Uterus (tissue), 4 donors: ENCODE data around the gene ZFAND4. TPM values are rescaled to one million over a fixed set of nuclear protein-coding genes. Genes with fewer than 3 reads are reported as not detected.
"Not testable (repeated sequence)": the region's sequence is repeated elsewhere in the genome, so short reads cannot be mapped to it uniquely, and the experiment has no call there.

Experiments used
- DNase-seq, 2 donors: peaks; one replicate each; pipeline ENCODE4 v3.0.0-alpha.2; 2019 to 2020
- H3K27ac ChIP-seq, 2 donors: fragments of 200-600 bp; sonication (generic); 1 replicate in 1 of 2; 2 replicates in 1 of 2; pipeline ENCODE4 v1.5.1; 2016 to 2018
- H3K27me3 ChIP-seq, 2 donors: fragments of 200-600 bp; sonication (generic); one replicate each; pipeline ENCODE4 v1.5.1; 2018 to 2019; ENCODE audit warnings: control low read depth in 1 of 2
- H3K36me3 ChIP-seq, 2 donors: fragments of 200-600 bp; sonication (generic); one replicate each; pipeline ENCODE4 v1.5.1; 2019; ENCODE audit warnings: control low read depth in 1 of 2
- H3K4me1 ChIP-seq, 2 donors: fragments of 200-600 bp; sonication (generic); one replicate each; pipeline ENCODE4 v1.5.1; 2018 to 2019; ENCODE audit warnings: control low read depth in 1 of 2
- H3K4me3 ChIP-seq, 2 donors: fragments of 200-600 bp; sonication (generic); 1 replicate in 1 of 2; 2 replicates in 1 of 2; pipeline ENCODE4 v1.5.1; 2018 to 2019; ENCODE audit warnings: mild to moderate bottlenecking in 1 of 2
- H3K9me3 ChIP-seq, 2 donors: fragments of 200-600 bp; sonication (generic); one replicate each; pipeline ENCODE4 v1.5.1; 2019; ENCODE audit warnings: control low read depth in 1 of 2
- POLR2A ChIP-seq, 2 donors: fragments of 450-650 bp; IDR thresholded peaks; one replicate each; pipeline ENCODE4 v1.6.1; 2016; ENCODE audit warnings: antibody characterized with exemption in 2 of 2, mild to moderate bottlenecking in 1 of 2, moderate library complexity in 1 of 2
- intact Hi-C: fragments of 100-400 bp; cut with DNase I; formaldehyde crosslinking; loops from one replicate; pipeline ENCODE4 v1.15.1; 2023; ENCODE audit warnings: low total_unique reads
- total RNA-seq, 4 donors: library from RNA; depleted of rRNA in 3 of 4; stranded (reverse); fragments of >200 nt in 3 of 4; gene quantifications; one replicate each; pipeline versions ENCODE4 v1.1.0 to v1.2.4, GENCODE V29; 2014 to 2023
- TF ChIP-seq, protein P1 (sequence below), 4 experiments: fragments of 200-600 bp in 2 of 4; fragments of 450-650 bp in 2 of 4; sonication (generic) in 2 of 4; IDR thresholded peaks; one replicate each; pipeline ENCODE4 v1.5.1; 2016 to 2019; ENCODE audit warnings: antibody characterized with exemption in 4 of 4, mild to moderate bottlenecking in 2 of 4, moderate library complexity in 1 of 4
- donor health status: DM: yes; HTN: yes; CAD: no.

The ZFAND4 gene
- total RNA-seq, 4 donors from 2014 or later: 6.1 to 22.5 (median 17.9) TPM

DNA sequence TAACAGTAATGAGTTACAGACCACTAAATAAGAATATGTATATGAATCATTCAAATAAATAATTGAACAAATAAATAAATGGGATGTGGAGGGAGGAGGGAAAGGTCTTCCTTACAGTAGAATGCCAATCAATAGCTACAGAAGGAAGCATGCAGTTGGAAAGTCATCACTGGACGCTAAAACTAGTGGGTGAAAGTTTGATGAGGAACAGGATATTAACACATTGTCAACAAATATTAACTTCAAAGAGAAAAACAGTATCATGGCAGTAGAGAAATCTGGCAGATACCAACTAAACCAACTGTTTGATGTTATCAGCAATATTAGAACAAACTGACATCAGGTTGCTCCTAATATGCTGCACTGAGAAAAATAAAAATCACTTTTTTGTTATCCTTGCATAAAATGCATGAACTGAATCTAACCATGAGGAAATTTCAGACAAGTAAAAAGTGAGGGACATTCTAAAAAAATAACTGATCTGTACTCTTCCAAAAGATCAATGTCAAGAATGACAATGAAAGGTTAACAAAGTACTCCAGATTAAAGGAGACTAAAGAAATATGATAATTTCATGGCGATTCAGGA is 94.1 kb downstream of the ZFAND4 start:
- no peaks in the 10 kb centered on the region for H3K4me1 ChIP-seq
- no peaks in the 10 kb centered on the region for H3K36me3 ChIP-seq
- no peak overlapping the region for H3K27ac ChIP-seq
- H3K4me3 ChIP-seq: no peak overlapping the region
- no peaks in the 10 kb centered on the region for H3K9me3 ChIP-seq
- H3K27me3 ChIP-seq: no peaks in the 10 kb centered on the region
- no peak for TF ChIP-seq POLR2A (IDR thresholded peaks at IDR 0.05)
- TF ChIP-seq, protein P1, sequence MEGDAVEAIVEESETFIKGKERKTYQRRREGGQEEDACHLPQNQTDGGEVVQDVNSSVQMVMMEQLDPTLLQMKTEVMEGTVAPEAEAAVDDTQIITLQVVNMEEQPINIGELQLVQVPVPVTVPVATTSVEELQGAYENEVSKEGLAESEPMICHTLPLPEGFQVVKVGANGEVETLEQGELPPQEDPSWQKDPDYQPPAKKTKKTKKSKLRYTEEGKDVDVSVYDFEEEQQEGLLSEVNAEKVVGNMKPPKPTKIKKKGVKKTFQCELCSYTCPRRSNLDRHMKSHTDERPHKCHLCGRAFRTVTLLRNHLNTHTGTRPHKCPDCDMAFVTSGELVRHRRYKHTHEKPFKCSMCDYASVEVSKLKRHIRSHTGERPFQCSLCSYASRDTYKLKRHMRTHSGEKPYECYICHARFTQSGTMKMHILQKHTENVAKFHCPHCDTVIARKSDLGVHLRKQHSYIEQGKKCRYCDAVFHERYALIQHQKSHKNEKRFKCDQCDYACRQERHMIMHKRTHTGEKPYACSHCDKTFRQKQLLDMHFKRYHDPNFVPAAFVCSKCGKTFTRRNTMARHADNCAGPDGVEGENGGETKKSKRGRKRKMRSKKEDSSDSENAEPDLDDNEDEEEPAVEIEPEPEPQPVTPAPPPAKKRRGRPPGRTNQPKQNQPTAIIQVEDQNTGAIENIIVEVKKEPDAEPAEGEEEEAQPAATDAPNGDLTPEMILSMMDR (IDR thresholded peaks at IDR 0.05): no peak
- no peak for DNase-seq
- intact Hi-C loops: no loop called here

DNA sequence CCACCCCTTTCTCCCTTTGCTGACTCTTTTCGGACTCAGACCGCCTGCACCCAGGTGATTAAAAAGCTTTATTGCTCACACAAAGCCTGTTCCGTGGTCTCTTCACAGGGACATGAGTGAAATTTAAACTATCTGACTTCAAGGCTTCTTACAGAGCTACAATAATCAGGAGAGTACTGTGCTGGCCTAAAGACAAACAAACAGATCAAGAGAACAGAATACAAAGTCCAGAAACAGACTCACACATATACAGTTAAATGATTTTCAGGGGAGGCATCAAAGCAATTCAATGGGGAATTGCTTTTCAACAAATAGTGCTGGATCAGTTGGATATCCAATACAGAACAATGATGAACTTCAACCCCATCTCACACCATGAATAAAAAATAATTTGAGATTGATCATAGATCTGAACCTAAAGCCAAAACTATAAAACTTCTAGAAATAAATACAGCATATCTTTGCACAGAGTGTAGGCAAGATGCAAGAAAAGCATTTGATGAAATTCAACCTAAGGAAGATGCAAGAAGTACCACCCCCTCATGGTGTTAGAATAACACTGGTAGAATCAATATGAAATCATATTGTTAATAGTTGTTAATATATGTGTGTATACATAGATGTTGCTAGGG is 96.5 kb downstream of the ZFAND4 start:
- intact Hi-C loops: no loop called here
- no peaks in the 10 kb centered on the region for H3K4me1 ChIP-seq
- TF ChIP-seq POLR2A (IDR thresholded peaks at IDR 0.05): no peak
- TF ChIP-seq, protein P1 (IDR thresholded peaks at IDR 0.05): no peak
- no peaks in the 10 kb centered on the region for H3K9me3 ChIP-seq
- no peak overlapping the region for H3K4me3 ChIP-seq
- H3K27me3 ChIP-seq: no peaks in the 10 kb centered on the region
- no peak for DNase-seq
- H3K27ac ChIP-seq: no peak overlapping the region
- H3K36me3 ChIP-seq: no peaks in the 10 kb centered on the region

DNA sequence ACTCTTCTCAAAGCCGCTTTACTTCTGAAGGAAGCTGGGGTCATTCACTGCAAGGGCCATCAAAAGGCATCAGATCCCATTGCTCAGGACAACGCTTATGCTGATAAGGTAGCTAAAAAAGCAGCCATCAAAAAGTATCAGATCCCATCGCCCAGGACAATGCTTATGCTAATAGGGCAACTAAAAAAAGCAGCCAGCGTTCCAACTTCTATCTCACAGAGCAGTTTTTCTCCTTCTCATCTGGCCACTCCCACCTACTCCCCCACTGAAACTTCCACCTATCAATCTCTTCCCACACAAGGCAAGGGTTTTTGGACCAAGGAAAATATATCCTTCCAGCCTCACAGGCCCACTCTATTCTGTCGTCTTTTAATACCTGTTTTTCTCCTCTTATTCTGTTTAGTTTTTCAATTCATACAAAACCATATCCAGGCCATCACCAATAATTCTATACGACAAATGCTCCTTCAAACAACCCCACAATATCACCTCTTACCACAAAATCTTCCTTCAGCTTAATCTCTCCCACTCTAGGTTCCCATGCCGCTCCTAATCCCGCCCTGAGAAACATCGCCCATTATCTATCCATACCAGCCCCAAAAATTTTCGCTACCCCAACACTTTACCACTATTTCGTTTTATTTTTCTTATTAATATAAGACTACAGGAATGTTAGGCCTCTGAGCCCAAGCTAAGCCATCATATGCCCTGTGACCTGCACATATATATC is 97.4 kb downstream of the ZFAND4 start:
- H3K27me3 ChIP-seq, H3K4me3 ChIP-seq, H3K36me3 ChIP-seq, intact Hi-C loops, DNase-seq, H3K4me1 ChIP-seq, H3K27ac ChIP-seq, H3K9me3 ChIP-seq: not testable (repeated sequence)

DNA sequence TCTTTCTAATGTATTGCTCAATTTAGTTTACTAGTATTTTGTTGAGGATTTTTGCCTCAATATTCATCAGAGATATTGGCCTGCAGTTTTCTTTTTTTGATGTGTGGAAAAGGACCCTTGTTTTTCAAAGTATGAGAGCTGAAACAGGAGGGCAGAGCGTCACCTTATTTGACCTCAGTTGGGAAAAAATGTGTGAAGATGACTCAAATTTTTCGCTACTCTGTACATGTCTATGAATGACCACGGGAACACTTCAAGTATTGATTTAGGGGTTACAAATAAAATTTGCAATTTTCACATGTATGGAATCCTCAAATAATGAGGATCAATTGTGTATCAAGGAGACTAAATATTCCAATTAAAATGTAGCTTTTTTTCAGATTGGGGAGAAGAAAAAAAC is 103.1 kb downstream of the ZFAND4 start:
- TF ChIP-seq POLR2A (IDR thresholded peaks at IDR 0.05): no peak
- TF ChIP-seq, protein P1 (IDR thresholded peaks at IDR 0.05): no peak
- peaks cover 0 to 2% of the 10 kb centered on the region in 2 donors for H3K4me1 ChIP-seq
- no peaks in the 10 kb centered on the region for H3K9me3 ChIP-seq
- no peaks in the 10 kb centered on the region for H3K36me3 ChIP-seq
- no peak for DNase-seq
- H3K4me3 ChIP-seq: no peak overlapping the region
- intact Hi-C loops: no loop called here
- H3K27me3 ChIP-seq: no peaks in the 10 kb centered on the region
- H3K27ac ChIP-seq: no peak overlapping the region

DNA sequence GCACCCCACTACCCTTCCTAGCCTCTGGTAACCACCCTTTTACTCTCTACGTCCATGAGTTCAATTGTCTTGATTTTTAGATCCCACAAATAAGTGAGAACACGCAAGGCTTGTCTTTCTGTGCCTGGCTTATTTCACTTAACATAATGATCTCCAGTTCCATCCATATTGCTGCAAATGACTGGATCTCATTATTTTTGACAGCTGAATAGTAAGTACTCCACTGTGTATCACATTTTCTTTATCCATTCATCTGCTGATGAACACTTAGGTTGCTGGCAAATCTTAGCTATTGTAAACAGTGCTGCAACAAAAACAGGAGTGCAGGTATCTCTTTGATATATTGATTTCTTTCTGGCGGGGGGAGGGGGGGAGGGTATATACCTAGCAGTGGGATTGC is 106.2 kb downstream of the ZFAND4 start:
- no peaks in the 10 kb centered on the region for H3K27me3 ChIP-seq
- no peak for DNase-seq
- no peak overlapping the region for H3K4me3 ChIP-seq
- no peaks in the 10 kb centered on the region for H3K36me3 ChIP-seq
- peaks cover 0 to 4% of the 10 kb centered on the region in 2 donors for H3K4me1 ChIP-seq
- intact Hi-C loops: no loop called here
- no peaks in the 10 kb centered on the region for H3K9me3 ChIP-seq
- H3K27ac ChIP-seq: no peak overlapping the region
- no peak for TF ChIP-seq POLR2A (IDR thresholded peaks at IDR 0.05)
- TF ChIP-seq, protein P1 (IDR thresholded peaks at IDR 0.05): no peak

Other genes starting within 250 kb of the ZFAND4 start
- 10 to 100 TPM; 25.0 to 70.4 (median 34.3) TPM for gene WASHC2C, start 54.5 kb upstream of the ZFAND4 start, total RNA-seq
- gene AGAP4, start 174.7 kb upstream of the ZFAND4 start, total RNA-seq: 10 to 100 TPM in 3 of 4 donors, 1 to 10 TPM in 1; 1.8 to 36.7 (median 22.0) TPM